ENCODE data around the gene EXOSC3. TPM values are rescaled to one million over a fixed set of nuclear protein-coding genes. Genes with fewer than 3 reads are reported as not detected.
"Not testable (repeated sequence)": the region's sequence is repeated elsewhere in the genome, so short reads cannot be mapped to it uniquely, and the experiment has no call there.

The EXOSC3 gene
- 27.3 TPM for total RNA-seq

GRCh38 chr9:37784616-37785483 is at the start of gene EXOSC3:
Gene EXOSC3, minus strand, starts transcription at chr9:37785064. Its CDS starts 20 bp downstream, at chr9:37785044.
- peak; percentile 94 for ATAC-seq

- no peak for ATAC-seq
Measured at GRCh38 chr9:37827483-37828165, 42.8 kb upstream of the EXOSC3 start.

- ATAC-seq, result not testable (repeated sequence)
Measured at GRCh38 chr9:37825174-37825573, 40.3 kb upstream of the EXOSC3 start.

GRCh38 chr9:37820142-37820541 is 35.3 kb upstream of the EXOSC3 start:
- no peak for ATAC-seq

GRCh38 chr9:37818849-37819248 is 34.0 kb upstream of the EXOSC3 start:
- no peak for ATAC-seq

- no peak for ATAC-seq
Measured at GRCh38 chr9:37812773-37813379, 28.0 kb upstream of the EXOSC3 start.

- ATAC-seq, result no peak
Measured at GRCh38 chr9:37811906-37812476, 27.1 kb upstream of the EXOSC3 start.

- not testable (repeated sequence) for ATAC-seq
Measured at GRCh38 chr9:37809676-37810075, 24.8 kb upstream of the EXOSC3 start.

- no peak for ATAC-seq
Measured at GRCh38 chr9:37806271-37806670, 21.4 kb upstream of the EXOSC3 start.

- ATAC-seq, result no peak
Measured at GRCh38 chr9:37801959-37802711, 17.3 kb upstream of the EXOSC3 start.

GRCh38 chr9:37801287-37801850 is 16.5 kb upstream of the EXOSC3 start:
- peak; percentile 36 for ATAC-seq

GRCh38 chr9:37800631-37801286 is 15.9 kb upstream of the EXOSC3 start, which contains the start of gene DCAF10:
Gene DCAF10, plus strand, starts transcription at chr9:37800797. Its CDS starts 70 bp downstream, at chr9:37800867.
- ATAC-seq, result peak; percentile 94

- no peak for ATAC-seq
Measured at GRCh38 chr9:37798677-37799076, 13.8 kb upstream of the EXOSC3 start.

GRCh38 chr9:37796232-37796631 is 11.4 kb upstream of the EXOSC3 start:
- no peak for ATAC-seq

- no peak for ATAC-seq
Measured at GRCh38 chr9:37792122-37792521, 7.3 kb upstream of the EXOSC3 start.

GRCh38 chr9:37790096-37790495 is 5.2 kb upstream of the EXOSC3 start:
- no peak for ATAC-seq

- no peak for ATAC-seq
Measured at GRCh38 chr9:37788332-37788731, 3.5 kb upstream of the EXOSC3 start.

- no peak for ATAC-seq
Measured at GRCh38 chr9:37787059-37787458, 2.2 kb upstream of the EXOSC3 start.

GRCh38 chr9:37784291-37784615 is 611 bp downstream of the EXOSC3 start:
- ATAC-seq, result peak; percentile 40

- ATAC-seq, result peak; percentile 66
Measured at GRCh38 chr9:37778534-37778933, 6.3 kb downstream of the EXOSC3 start.

- ATAC-seq, result no peak
Measured at GRCh38 chr9:37776328-37776727, 8.5 kb downstream of the EXOSC3 start.

Data from esophagus mucosa (tissue), 1 donor.